GM18498 (cell line): ENCODE results near the gene FNTB.

ENCODE experiments used
- ATAC-seq: cut with Tn5 transposase; IDR thresholded peaks from one replicate; pipeline ENCODE4 v1.9.1; 2021; ENCODE audit warnings: mild to moderate bottlenecking, moderate library complexity; ENCODE audit not compliant: unreplicated experiment

The FNTB gene

GRCh38 chr14:65110525-65110924, 123.8 kb downstream of the FNTB start:
- ATAC-seq: no peak
